Putamen (tissue), 1 donor: ENCODE results near the gene MARCHF10.

Experiments used
- DNase-seq: peaks from one replicate; pipeline ENCODE4 v3.0.0-alpha.2; 2016; ENCODE audit warnings: low spot score

The MARCHF10 gene

DNA sequence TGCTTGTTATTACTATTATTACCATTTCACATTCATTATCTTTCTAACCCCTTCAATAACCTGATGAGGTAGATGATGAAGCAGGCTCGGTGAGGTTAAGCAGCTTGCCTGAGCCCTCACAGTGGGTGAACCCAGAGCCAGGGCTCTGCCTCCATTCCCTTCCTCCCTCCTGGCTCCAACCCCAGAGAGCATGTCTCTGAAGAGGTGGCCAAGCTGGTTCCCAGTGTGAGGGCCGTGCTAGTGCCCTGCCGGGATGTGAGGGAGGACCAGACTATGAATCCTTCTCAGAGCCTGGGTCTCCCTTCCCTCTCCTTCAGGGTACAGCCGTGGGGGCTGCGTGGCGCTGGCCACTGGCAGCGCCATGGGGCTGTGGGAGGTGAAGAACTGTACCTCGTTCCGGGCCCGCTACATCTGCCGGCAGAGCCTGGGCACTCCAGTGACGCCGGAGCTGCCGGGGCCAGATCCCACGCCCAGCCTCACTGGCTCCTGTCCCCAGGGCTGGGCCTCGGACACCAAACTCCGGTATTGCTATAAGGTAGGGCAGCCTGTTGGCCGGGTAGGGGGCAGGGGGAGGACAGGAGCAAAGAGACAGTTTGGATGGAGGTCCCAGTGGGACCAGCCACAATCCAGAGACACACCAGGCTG lies 131.0 kb downstream of the MARCHF10 start:
- DNase-seq = no peak

DNA sequence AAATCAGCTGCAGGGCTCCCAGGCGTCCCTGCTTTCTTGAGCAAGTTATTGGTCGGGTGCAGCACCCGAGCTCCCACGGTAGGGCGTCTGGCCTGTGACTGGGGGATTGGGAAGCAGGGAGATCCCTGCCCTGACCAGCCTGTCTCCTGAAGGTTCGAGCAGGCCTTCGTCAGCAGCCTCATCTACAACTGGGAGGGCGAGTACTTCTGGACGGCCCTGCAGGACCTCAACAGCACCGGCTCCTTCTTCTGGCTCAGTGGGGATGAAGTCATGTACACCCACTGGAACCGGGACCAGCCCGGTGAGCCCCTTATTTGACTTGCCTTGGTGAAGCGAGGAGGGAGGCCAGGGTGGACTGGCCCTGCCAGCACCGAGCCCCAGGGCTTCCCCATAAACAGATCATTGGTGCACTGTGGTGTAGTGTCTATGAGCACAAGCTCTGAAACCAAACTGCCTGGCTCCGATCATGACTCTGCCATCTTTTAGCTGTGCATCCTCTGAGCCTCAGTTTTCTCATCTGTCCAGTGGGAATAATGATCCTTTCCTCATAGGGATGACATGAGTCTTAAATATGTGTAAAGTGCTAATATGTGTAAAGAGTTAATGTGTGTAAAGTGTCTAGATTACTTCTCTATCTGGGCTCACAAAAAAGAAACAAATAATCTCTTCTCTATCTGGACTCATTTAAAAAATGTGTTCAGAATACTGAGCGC lies 131.7 kb downstream of the MARCHF10 start:
- DNase-seq = no peak

DNA sequence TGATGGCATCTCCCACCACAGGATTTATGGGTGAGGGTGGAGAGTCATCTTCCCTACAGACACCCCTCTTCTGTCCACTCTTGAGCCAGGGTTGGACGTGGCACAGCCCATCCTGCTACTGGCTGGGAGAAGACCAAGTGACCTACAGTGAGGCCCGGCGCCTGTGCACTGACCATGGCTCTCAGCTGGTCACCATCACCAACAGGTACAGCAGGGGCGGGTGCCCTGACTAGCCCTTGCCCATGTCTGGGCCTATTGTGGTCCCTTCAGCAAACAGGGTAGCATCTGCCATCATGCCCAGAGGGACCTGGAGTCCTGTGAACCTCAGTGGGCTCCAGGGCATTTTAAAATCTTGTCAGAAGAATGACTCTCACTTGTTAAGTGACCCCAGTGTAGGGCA lies 132.4 kb downstream of the MARCHF10 start:
- DNase-seq = no peak

GRCh38 chr17:62675260-62675659 lies 132.9 kb downstream of the MARCHF10 start:
- peak; percentile 67 for DNase-seq

GRCh38 chr17:62674841-62675240 lies 133.3 kb downstream of the MARCHF10 start:
- no peak for DNase-seq

DNA sequence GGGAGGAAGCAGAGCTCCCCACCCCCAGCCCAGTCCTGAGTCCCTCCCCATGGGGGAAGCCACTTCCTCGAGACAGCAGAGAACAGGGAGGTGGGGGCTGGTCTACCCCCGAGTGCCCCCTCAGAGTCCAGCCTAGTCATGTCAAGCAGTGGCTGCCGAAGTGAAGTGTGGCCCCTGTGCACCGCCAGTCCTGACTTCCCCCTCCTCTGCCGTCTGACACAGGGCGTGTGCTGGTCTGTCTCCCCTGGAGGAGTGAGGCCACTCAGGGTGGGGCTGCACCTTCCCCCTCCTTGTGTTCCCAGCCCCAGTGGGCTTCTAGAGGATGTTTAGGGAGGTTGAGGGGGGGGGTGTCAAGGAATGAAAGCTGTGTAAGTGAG lies 133.8 kb downstream of the MARCHF10 start:
- no peak for DNase-seq

GRCh38 chr17:62673614-62674362 lies 134.3 kb downstream of the MARCHF10 start:
- DNase-seq = no peak

DNA sequence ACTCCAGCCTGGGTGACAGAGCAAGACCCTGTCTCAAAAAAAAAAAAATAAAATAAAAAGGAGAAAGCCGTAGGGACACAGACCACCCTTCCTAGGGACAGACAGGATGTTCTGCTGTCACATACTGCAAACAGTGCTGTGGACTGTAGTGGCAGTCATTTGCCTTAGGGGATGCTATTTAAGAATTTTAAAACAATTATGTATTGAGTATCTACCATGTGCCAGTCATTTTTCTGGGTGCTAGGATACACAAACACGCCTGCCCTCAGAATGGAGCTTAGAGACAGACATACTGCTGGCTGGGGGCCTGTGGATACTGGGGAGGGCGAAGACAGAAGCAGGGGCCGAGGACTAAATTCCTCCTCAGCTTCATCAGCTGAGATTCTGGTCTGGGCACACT lies 135.2 kb downstream of the MARCHF10 start:
- no peak for DNase-seq

- DNase-seq = no peak
Measured at GRCh38 chr17:62671553-62671952, 136.6 kb downstream of the MARCHF10 start.

- no peak for DNase-seq
Measured at GRCh38 chr17:62670202-62670821, 137.8 kb downstream of the MARCHF10 start.

GRCh38 chr17:62668091-62668804 lies 139.9 kb downstream of the MARCHF10 start:
- no peak for DNase-seq

- no peak for DNase-seq
Measured at GRCh38 chr17:62666801-62667591, 141.1 kb downstream of the MARCHF10 start.

DNA sequence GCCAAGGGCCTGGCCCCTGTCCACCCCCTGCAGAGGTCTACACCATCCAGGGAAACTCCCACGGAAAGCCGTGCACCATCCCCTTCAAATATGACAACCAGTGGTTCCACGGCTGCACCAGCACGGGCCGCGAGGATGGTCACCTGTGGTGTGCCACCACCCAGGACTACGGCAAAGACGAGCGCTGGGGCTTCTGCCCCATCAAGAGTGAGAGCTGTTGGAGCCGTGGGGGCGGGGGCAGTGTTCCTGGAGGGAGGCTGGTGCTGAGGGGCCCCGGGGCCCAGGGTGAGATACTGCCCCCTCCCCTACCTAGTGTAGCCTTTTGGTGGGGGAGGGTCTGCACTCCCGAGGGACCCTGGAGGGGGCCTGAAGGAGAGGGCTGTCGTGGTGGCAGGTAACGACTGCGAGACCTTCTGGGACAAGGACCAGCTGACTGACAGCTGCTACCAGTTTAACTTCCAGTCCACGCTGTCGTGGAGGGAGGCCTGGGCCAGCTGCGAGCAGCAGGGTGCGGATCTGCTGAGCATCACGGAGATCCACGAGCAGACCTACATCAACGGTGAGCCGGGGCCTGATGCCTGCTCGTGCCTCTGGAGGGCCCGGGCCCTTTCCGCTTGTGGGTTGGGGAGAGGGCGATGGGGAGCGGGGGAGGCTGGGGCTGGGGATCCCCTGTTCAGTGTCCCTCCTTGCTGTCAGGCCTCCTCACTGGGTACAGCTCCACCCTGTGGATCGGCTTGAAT lies 141.9 kb downstream of the MARCHF10 start:
- no peak for DNase-seq

DNA sequence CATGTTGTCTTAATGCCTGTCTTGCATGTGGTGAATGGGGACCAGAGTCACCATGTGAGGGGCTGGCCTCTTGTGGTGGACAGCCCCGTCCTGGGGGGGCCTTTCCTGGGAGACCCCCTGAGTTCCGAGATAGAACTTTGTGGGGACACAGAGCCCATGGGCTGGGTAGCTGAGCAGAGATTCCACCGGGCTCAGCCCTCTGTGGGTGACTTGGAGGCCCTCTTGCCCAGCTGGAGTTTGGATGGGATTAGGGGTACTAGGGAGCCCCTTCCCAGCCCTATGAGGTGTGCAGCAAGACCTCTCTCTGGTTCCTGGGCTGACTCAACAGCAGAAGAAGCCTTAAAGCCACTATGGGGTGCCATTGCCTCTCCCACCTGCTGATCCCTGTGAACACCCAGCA lies 142.5 kb downstream of the MARCHF10 start:
- no peak for DNase-seq

- no peak for DNase-seq
Measured at GRCh38 chr17:62664336-62665120, 143.6 kb downstream of the MARCHF10 start.

- DNase-seq = no peak
Measured at GRCh38 chr17:62663304-62663703, 144.8 kb downstream of the MARCHF10 start.

DNA sequence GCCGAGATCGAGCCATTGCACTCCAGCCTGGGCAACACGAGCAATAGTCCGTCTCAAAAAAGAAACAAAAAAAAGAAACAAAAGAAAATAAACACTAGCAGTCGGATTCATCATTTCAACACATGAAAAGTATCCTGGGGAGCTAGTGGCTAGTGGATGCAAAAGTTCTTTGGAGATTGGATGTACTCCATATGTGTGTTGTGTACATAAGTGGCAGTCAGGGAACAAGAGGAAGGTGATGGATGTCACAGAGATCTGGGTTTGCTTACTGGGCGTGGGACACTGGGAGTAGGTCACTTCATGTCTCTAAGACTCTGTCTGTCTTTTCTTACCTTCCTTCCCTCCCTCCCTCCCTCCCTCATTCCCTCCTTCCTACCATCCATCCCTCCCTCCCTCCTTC lies 145.3 kb downstream of the MARCHF10 start:
- DNase-seq = no peak

DNA sequence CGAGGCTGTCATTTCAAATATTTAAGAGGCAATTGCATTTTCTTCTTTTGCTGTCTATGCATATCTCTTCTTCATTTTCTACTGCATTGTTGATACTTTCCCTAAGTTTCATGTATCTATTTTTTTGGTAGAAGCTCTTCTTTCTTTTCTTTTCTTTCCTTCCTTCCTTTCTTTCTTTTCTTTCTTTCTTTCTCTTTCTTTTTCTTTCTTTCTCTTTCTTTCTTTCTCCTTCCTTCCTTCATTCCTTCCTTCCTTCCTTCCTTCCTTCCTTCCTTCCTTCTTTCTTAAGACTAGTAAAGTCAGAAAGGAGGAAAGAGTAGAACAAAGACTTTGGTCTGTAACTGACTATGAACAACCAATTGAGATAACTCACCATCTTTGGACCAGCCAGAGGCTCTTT lies 146.8 kb downstream of the MARCHF10 start:
- no peak for DNase-seq

DNA sequence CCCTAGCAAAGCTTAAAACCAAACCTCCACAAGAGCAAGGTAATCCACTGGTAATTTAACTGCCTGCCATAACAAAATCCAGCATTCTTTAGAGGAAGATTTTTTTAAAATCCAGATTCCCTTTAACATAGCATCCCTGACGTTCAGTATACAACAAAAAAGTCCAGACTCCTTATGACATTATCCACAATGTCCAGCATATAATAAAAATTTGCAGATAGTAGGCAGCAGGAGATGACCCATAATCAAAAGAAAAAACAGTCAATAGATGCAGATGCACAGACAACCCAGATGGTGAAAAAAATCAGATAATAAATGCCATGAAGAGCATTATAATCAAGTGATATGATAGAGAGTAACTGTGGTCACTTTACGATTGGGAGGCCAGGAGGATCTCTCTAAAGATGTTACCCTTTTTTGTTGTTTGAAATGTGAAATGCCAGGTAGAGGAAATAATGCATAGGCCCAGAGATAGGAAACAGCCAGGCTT lies 147.4 kb downstream of the MARCHF10 start:
- no peak for DNase-seq
